ENCODE measurements around the gene WWC1.

WWC1 gene

DNA sequence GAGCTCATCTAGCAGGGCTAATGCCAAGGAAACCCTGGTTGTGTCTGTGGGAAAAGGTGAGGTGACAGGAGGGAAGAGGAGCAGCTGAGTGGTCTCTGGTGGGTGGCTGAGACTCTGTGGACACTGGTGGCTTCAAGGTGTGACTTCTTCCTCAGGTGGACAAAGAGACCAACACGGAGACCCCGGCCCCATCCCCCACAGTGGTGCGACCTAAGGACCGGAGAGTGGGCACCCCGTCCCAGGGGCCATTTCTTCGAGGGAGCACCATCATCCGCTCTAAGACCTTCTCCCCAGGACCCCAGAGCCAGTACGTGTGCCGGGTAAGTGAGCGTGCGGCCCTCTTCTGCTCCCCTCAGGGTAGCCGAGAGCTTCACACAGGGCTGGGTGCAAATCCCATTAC lies 163.8 kb downstream of the WWC1 start:
- no peak for DNase-seq

- no peak for DNase-seq
Measured at GRCh38 chr5:168457542-168457941, 166.1 kb downstream of the WWC1 start.

DNA sequence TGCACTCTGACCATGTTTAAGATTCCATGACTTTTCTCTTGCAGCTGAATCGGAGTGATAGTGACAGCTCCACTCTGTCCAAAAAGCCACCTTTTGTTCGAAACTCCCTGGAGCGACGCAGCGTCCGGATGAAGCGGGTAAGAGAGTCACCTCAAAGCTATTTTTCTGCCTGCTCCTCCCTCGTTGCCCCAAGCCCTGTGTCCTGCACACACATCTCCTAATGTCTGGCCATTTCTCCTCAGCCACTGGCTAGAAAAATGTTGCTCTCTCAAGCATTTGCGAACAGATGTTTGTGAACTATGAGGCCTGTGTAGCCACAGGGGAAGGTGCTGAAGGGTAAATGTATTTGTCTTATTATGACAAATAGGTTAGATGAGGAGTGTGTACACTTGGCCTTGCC lies 169.2 kb downstream of the WWC1 start:
- DNase-seq = no peak

GRCh38 chr5:168463081-168463480 lies 171.6 kb downstream of the WWC1 start:
- DNase-seq = no peak

DNA sequence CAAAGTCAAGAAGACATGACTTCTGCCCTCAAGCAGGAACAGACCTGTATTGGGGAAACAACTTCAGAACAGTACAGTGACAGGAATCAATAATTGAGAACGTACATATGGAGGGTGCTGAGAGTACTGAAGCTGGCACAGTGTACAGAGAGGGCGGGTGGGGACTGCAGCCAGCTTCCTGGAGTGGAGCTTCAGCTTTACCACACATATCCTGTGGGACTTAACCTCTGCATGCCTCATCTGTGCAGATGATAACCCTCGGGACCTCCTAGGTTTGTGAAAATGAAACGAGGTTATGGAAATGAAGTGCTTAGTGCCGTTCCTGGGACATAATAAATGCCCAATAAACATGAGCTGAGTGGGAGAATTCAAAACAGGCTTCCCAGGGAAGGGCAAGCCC lies 172.8 kb downstream of the WWC1 start:
- DNase-seq = no peak

DNA sequence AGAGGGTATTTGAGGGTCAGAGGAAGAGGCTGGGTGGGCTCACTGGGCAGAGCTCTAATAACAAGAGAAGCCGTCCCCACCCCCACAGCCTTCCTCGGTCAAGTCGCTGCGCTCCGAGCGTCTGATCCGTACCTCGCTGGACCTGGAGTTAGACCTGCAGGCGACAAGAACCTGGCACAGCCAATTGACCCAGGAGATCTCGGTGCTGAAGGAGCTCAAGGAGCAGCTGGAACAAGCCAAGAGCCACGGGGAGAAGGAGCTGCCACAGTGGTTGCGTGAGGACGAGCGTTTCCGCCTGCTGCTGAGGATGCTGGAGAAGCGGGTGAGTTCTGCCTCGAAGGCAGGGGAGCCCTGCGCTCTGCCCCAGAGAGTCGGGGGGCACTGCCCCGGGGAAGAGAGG lies 173.2 kb downstream of the WWC1 start:
- DNase-seq = no peak

DNA sequence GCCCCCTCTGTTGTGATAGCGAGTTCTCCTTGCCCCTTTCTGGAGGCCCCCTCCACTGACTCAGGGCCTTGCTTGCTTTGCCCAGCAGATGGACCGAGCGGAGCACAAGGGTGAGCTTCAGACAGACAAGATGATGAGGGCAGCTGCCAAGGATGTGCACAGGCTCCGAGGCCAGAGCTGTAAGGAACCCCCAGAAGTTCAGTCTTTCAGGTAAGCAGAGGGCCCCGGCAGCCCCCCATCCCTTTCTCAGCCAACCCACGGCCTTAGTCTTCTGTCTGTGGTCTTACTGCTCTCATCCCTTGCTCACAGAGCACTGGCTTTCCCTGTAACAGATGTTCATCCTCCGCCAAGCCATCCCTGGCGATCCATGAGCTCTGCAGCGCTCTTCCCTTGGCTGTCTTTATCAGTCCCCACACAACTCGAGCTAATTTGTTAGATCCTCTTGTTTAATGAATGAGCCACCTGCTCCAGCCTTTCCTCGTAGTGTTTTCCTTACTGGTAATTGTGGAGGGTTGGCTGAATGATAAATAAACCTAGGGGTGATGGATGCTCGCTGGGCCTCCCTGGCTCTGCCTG lies 176.4 kb downstream of the WWC1 start:
- DNase-seq = no peak

GRCh38 chr5:168468836-168469235 lies 177.4 kb downstream of the WWC1 start:
- no peak for DNase-seq

- no peak for DNase-seq
Measured at GRCh38 chr5:168469816-168470215, 178.4 kb downstream of the WWC1 start.

- DNase-seq = no peak
Measured at GRCh38 chr5:168471785-168472184, 180.3 kb downstream of the WWC1 start.

DNA sequence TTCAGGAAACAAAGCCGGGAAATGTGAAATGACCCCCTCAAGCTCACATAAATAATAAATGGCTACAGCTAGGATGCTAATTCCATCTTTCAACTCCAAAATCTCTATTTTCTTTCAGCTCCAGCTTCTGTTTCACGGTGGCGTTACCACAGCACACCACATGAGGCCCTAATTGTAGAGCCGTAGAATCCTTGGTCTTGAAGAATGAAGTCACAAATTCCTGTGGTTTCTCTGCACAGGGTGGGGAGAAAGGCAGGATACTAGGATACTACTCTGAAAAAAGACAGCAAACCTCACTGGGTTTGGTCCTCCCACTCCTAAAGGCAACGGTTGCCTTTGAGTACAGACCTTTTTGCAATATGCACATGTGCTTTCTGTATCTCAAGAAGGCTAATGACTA lies 180.9 kb downstream of the WWC1 start:
- no peak for DNase-seq

GRCh38 chr5:168474319-168474718 lies 182.9 kb downstream of the WWC1 start:
- DNase-seq = no peak

DNA sequence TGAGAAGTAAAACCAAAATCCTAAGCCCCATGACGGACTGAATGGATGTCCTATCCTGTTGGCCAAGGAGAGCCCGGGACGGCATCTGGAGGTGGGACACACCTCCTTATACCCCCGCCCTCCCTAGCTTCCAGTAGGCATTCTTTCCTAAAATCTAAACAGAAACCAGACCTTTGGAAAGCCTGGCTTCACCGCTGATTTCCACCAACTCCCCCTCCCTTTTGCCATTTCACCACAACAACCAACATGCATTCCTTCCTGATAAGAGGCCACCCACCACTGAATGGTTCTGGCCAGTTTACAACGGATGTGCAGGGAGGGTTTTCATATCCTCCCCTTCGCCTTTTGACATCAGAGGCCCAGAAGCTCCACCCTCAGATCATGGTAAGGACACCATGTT lies 185.6 kb downstream of the WWC1 start:
- DNase-seq = no peak

- DNase-seq = no peak
Measured at GRCh38 chr5:168479166-168479565, 187.7 kb downstream of the WWC1 start.

DNA sequence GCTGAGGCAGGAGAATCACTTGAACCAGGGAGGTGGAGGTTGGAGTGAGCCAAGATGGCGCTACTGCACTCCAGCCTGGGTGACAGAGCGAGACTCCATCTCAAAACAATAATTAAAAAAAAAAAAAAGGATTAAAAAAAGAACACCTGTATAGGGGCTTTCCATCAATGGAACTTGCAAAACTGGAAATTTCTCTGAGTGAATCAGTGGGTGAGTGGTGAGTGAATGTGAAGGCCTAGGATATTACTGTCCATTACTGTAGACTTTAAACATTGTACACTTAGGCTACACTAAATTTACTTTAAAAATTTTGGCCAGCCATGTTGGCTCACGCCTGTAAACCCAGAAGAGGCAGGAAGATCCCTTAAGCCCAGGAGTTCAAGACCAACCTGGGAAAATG lies 189.2 kb downstream of the WWC1 start:
- no peak for DNase-seq

DNA sequence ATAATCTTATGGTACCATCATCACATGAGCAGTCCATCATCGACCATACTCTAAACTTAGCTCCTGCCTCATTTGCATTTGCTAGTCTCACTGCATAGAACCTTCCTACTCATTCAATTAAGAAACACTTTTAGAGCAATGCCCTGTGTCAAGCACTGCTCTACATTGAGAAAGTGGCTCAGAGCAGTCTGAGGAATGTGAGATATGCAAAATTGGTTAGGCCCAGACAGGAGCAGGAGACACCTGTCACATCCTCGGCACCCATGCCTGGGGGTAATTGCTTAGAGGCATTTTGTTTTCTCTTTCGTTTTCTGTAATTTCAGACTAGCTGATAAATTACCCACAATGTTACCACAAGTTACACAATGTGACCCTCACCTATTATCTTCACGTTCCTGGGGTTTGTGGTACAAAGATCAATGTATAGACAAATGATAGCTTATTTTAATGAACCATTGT lies 189.9 kb downstream of the WWC1 start:
- DNase-seq = no peak

- no peak for DNase-seq
Measured at GRCh38 chr5:168482361-168482760, 190.9 kb downstream of the WWC1 start.

DNA sequence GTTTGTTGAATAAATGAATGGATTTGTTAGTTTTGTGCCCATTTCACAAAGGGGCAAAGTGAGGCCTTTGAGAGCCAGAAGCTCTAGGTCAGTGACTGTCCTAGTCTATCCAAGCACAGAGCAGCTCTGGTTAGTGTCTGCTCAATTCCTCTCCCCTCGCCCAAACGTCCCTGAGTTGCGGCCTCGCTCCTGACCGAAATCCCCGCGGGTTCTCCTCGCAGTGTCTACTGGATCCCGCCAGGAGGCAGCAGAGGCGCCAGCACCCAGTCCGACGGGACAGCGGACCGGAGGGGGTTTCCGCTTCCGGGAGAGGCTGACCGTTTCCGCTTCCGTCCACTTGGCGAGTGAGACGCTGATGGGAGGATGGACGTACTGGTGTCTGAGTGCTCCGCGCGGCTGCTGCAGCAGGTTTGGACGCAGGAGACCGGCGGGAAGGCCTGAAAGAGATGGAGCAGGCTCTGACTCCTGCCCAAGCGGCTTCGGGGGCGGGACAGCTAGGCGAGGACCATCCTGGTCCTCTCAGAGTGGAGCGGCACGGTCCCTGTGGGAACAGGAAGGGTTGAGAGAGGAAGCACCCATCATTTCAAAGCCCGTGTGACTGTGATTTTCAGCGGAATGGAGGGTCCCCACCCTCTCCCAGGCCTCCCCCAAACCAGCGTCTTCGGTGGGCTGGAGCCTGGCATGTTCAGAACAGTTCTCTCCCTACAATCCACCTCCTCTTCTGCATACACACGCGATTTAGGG lies 194.9 kb downstream of the WWC1 start, which contains the start of gene RARS1:
RARS1 (plus strand) TSS at position 336 of the 744 bp plus-strand sequence; CDS start at position 364, 28 bp downstream.
- peak; percentile 43 for DNase-seq

DNA sequence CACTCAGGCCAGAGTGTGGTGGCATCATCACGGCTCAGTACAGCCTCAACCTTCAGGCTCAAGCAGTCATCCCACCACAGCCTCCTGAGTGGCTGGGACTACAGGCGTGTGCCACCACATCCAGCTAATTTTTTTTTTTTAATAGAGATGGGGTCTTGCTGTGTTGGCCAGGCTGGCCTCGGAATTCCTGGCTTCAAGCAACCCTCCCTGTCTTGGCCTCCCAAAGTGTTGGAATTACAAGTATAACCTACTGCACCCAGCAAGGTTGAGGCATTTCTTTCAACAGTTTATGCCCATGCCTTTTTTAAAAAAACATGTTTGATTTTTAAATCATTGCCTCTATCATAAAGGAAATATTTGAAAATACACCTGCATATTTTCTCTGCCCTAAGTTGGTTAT lies 197.6 kb downstream of the WWC1 start:
- DNase-seq = no peak

DNA sequence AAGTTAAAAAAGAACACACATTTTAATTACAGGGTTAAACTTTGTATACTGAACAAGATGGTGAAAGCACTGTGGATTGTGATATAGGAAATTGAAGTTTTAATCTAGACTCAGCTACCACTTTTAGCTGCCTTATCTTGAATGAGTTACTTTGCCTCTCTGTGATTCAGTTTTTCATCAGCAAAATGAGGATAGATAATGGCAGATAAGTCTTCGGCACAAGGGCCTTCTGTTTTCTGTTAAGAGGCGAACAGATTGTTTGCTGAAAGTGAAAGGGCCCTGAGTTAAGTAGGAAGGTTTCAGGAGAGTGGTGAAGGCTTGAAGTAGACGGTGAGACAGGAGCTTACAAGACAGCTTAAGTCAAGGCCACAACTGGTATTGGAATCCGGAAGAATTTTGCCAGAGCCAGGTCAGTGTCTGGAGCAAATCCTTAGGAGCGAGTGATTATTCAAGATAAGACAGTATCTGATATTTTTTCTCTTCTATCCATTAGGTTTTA lies 202.7 kb downstream of the WWC1 start:
- no peak for DNase-seq

DNA sequence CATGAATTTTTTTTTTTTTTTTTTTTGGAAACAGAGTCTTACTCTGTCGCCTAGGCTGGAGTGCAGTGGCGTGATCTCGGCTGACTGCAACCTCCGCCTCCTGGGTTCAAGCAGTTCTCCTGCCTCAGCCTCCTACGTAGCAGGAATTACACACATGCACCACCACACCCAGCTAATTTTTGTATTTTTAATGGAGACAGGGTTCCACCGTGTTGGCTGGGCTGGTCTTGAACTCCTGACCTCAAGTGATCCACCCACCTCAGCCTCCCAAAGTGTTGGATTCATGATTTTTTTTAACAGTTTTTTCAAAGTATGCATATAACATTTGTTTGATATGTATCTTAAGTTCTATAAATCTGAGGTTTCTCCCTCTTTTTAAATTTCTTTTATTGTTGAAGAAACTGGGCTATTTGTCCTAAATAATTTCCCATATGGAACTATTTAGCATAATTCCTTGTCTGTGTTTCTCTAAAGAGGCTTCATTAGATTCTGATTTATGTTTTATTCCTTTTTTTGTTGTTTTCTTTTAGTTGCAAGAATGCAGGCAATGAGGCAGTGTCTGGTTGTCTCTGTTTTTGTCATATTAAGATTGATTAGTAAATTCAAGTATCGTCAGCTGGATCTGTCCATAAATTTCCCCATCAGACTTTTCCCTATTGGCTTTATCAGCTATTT lies 211.3 kb downstream of the WWC1 start:
- no peak for DNase-seq

DNA sequence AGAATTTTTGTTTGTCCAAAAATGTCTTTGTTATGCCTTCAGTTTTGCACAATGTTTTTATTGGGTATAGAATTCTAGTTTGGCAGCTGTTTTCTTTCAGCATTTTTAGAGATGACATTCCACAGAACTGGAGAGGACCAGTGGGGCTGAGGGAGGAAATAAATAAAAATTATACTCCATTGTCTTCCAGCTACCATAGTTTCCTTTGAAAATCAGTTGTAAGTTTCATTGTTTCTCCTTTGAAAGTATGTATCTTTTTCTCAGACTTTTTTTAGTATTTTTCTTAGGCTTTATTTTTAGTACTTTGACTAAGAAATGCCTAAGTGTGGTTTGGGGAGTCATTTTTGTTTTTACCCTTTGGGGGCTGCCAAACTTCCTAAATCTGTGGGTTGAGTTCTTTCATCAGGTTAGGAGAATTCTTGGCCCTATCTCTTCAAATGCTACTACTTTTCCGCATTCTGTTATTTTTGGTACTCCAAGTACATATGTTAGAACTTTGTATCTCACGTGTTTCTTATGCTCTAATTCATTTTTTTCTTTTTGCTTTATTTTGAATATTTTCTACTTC lies 222.5 kb downstream of the WWC1 start:
- DNase-seq = no peak

All from NCI-H526 treated with DMSO at 0.1 percent for 48 hours (cell line).